Fibroblast of lung (primary cell): ENCODE measurements around the gene FBXL13.

Source experiments
- CTCF ChIP-seq, 2 donors: IDR thresholded peaks in 1 of 2; conservative IDR thresholded peaks in 1 of 2; 1 replicate in 1 of 2; 2 replicates in 1 of 2; pipeline ENCODE4 v1.5.1; 2011 to 2012; ENCODE audit warnings: low read length in 2 of 2, control low read depth in 1 of 2, inconsistent platforms in 1 of 2, low read depth in 1 of 2, mild to moderate bottlenecking in 1 of 2
- EZH2 ChIP-seq: IDR thresholded peaks from 2 replicates; pipeline ENCODE4 v1.5.1; 2012; ENCODE audit warnings: low read length, control low read depth, mild to moderate bottlenecking; ENCODE audit errors: missing control alignments

GRCh38 chr7:103121641-103122040 is 47.0 kb upstream of the FBXL13 start:
- TF ChIP-seq CTCF (conservative IDR thresholded peaks at IDR 0.05 in 1 of 2, IDR thresholded peaks at IDR 0.05 in 1 of 2; ENCODE audit: low read depth in 1 of 2, low read length in 2 of 2) (no peak), EZH2 (no peak)
